ENCODE data around the gene FIBCD1.

Gene FIBCD1

DNA sequence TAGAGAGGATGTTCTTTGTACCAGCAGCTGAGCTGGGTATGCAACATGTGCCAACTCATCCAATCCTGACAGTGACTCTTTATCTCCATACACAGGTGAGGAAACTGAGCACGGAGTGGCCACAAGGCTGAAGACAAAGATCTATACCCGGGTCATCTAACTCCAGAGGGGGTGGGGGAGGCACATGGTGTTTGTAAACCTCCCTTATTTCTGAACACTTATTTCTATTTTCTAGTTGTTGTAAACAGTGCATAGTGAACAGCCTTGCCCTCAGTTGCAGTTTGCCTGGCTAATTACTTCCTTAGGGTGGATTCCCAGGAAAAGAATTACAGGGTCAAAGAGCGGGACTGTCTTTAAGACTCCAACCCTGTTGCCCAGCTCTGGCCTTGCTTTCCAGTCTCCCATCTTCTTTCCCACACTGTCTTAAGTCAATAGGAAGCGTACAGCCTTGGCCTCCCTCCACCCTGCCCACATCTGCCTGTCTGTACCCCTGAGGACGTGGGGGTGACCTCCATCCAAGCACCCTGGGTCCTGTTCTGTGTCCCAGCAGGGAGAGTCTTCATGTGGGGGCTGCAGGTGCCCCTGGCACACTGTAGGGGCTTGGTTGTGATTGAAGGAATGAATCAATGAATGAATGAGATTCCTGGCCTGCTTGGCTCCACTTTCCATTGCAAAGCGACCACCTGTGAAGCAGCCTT, 13.2 kb upstream of the FIBCD1 start:
- peaks cover 4% of the 10 kb centered on the region; the same call in 1 of the 2 replicates for H3K4me1 ChIP-seq (ENCODE audit: control insufficient read depth, insufficient read depth, low read length)
- H3K27ac ChIP-seq (ENCODE audit: low read depth, low read length) = no peak overlapping the region
- no peak overlapping the region for H3K4me3 ChIP-seq (ENCODE audit: low read depth, low read length)
- no peaks in the 10 kb centered on the region for H3K36me3 ChIP-seq (ENCODE audit: control insufficient read depth, insufficient read depth, low read length)
- H3K9ac ChIP-seq (ENCODE audit: low read length) = no peak overlapping the region
- peaks cover 7% of the 10 kb centered on the region for H3K9me3 ChIP-seq (ENCODE audit: control insufficient read depth, insufficient read depth, low read depth, low read length)
- peaks cover 14% of the 10 kb centered on the region; the same call in 1 of the 2 replicates for H3K27me3 ChIP-seq (ENCODE audit: control insufficient read depth, insufficient read depth, low read length)

DNA sequence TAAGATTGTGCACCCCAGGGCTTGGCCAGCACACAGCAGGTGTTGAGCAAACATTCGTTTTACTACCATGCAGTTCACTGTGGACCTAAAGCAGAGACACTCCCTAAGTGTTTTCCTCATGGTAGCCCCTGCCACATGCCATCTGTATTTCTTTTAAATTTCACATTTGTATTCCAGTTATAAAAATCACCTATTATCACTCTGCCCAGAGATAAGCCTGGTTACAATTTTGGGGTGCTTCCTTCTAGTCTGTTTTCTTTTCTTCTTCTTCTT, 10.9 kb upstream of the FIBCD1 start:
- no peak overlapping the region for H3K9ac ChIP-seq (ENCODE audit: low read length)
- H3K27ac ChIP-seq (ENCODE audit: low read depth, low read length) = no peak overlapping the region
- peaks cover 15% of the 10 kb centered on the region; the same call in 1 of the 2 replicates for H3K27me3 ChIP-seq (ENCODE audit: control insufficient read depth, insufficient read depth, low read length)
- H3K4me3 ChIP-seq (ENCODE audit: low read depth, low read length) = no peak overlapping the region
- H3K9me3 ChIP-seq (ENCODE audit: control insufficient read depth, insufficient read depth, low read depth, low read length) = peaks cover 7% of the 10 kb centered on the region
- no peaks in the 10 kb centered on the region for H3K36me3 ChIP-seq (ENCODE audit: control insufficient read depth, insufficient read depth, low read length)
- H3K4me1 ChIP-seq (ENCODE audit: control insufficient read depth, insufficient read depth, low read length) = no peaks in the 10 kb centered on the region

- H3K9ac ChIP-seq (ENCODE audit: low read length) = no peak overlapping the region
Measured at GRCh38 chr9:130949188-130950038, 10.4 kb upstream of the FIBCD1 start.

GRCh38 chr9:130948266-130948665, 9.2 kb upstream of the FIBCD1 start:
- peaks cover 19% of the 10 kb centered on the region; the same call in 1 of the 2 replicates for H3K27me3 ChIP-seq (ENCODE audit: control insufficient read depth, insufficient read depth, low read length)
- no peak overlapping the region for H3K9ac ChIP-seq (ENCODE audit: low read length)
- H3K4me1 ChIP-seq (ENCODE audit: control insufficient read depth, insufficient read depth, low read length) = no peaks in the 10 kb centered on the region
- H3K9me3 ChIP-seq (ENCODE audit: control insufficient read depth, insufficient read depth, low read depth, low read length) = peaks cover 7% of the 10 kb centered on the region
- H3K36me3 ChIP-seq (ENCODE audit: control insufficient read depth, insufficient read depth, low read length) = no peaks in the 10 kb centered on the region
- no peak overlapping the region for H3K27ac ChIP-seq (ENCODE audit: low read depth, low read length)
- no peak overlapping the region for H3K4me3 ChIP-seq (ENCODE audit: low read depth, low read length)

More at GRCh38 chr9:130949188-130950038, 10.4 kb upstream of the FIBCD1 start:
- H3K9me3 ChIP-seq (ENCODE audit: control insufficient read depth, insufficient read depth, low read depth, low read length) = peaks cover 7% of the 10 kb centered on the region
- no peak overlapping the region for H3K27ac ChIP-seq (ENCODE audit: low read depth, low read length)
- H3K36me3 ChIP-seq (ENCODE audit: control insufficient read depth, insufficient read depth, low read length) = no peaks in the 10 kb centered on the region
- no peak overlapping the region for H3K4me3 ChIP-seq (ENCODE audit: low read depth, low read length)
- H3K27me3 ChIP-seq (ENCODE audit: control insufficient read depth, insufficient read depth, low read length) = peaks cover 15% of the 10 kb centered on the region; the same call in 1 of the 2 replicates
- no peaks in the 10 kb centered on the region for H3K4me1 ChIP-seq (ENCODE audit: control insufficient read depth, insufficient read depth, low read length)

GRCh38 chr9:130947618-130948140, 8.6 kb upstream of the FIBCD1 start:
- H3K4me1 ChIP-seq (ENCODE audit: control insufficient read depth, insufficient read depth, low read length) = no peaks in the 10 kb centered on the region
- H3K9me3 ChIP-seq (ENCODE audit: control insufficient read depth, insufficient read depth, low read depth, low read length) = peaks cover 7% of the 10 kb centered on the region
- peaks cover 20% of the 10 kb centered on the region for H3K27me3 ChIP-seq (ENCODE audit: control insufficient read depth, insufficient read depth, low read length)
- no peaks in the 10 kb centered on the region for H3K36me3 ChIP-seq (ENCODE audit: control insufficient read depth, insufficient read depth, low read length)
- no peak overlapping the region for H3K9ac ChIP-seq (ENCODE audit: low read length)
- H3K4me3 ChIP-seq (ENCODE audit: low read depth, low read length) = no peak overlapping the region
- H3K27ac ChIP-seq (ENCODE audit: low read depth, low read length) = no peak overlapping the region

DNA sequence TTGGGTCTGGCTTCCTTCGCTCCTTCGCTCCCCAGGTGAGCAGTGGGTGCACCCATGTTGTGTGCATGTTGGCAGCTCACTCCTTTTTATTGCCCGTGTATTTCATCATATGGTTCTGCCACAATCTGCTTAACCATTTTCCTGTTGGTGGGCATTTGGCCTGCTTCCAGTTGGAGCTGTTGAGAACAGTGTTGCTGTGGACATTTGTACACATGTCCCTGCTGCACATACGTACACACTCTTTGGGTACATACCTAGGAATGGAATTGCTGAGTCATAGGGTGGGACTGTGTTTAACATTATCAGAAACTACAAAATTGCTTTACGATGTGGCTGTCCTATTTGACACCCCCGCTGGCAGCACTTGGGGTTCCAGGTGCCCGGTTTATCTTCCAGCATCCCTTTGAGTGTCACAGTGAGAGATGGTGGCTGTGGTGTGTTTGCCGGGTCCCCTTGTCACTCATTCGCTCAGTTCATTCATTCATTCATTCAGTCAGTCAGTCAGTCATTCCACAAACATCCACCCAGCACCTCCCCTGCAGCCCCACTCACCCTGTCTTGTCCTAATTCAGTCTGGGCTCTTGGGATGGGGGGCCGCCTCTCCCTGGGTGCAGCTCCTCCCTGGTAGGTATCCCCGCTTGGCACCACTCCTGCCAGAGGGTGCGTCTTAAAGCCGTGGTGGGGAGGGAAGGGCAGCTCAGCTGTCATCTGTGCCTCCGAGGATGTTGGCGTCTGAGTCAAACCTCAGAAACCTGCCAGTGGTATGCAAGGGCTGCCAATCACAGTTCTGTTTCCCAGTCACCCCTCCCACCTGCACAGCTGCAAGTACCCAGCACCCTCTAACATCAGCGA, 7.9 kb upstream of the FIBCD1 start:
- H3K4me3 ChIP-seq (ENCODE audit: low read depth, low read length) = no peak overlapping the region
- peaks cover 26% of the 10 kb centered on the region for H3K27me3 ChIP-seq (ENCODE audit: control insufficient read depth, insufficient read depth, low read length)
- H3K9me3 ChIP-seq (ENCODE audit: control insufficient read depth, insufficient read depth, low read depth, low read length) = peaks cover 7% of the 10 kb centered on the region
- H3K9ac ChIP-seq (ENCODE audit: low read length) = no peak overlapping the region
- no peaks in the 10 kb centered on the region for H3K36me3 ChIP-seq (ENCODE audit: control insufficient read depth, insufficient read depth, low read length)
- no peak overlapping the region for H3K27ac ChIP-seq (ENCODE audit: low read depth, low read length)
- H3K4me1 ChIP-seq (ENCODE audit: control insufficient read depth, insufficient read depth, low read length) = no peaks in the 10 kb centered on the region

DNA sequence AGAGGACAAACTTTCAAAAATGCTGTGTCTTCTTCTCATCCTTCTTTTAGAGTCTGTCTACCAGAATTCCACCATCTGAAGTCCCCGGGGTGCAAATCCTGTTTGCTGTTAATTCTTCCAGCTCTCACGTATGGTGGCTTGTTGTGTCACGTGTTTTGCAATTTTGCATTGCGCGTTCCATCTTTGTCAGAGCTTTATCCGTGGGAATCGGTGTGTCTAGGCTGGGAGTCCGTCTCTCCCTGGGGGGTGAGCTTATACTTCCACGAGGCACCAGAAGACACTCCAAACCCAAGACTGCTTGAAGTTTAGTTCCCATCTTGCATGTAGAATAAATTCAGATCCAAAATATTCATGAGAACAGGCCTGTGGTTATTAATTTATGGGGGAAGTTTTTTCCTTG, 6.1 kb upstream of the FIBCD1 start:
- Histone ChIP-seq H3K27ac (ENCODE audit: low read depth, low read length) (no peak overlapping the region), H3K4me3 (ENCODE audit: low read depth, low read length) (no peak overlapping the region), H3K36me3 (ENCODE audit: control insufficient read depth, insufficient read depth, low read length) (no peaks in the 10 kb centered on the region), H3K27me3 (ENCODE audit: control insufficient read depth, insufficient read depth, low read length) (peaks cover 44% of the 10 kb centered on the region), H3K9me3 (ENCODE audit: control insufficient read depth, insufficient read depth, low read depth, low read length) (peaks cover 7% of the 10 kb centered on the region), H3K9ac (ENCODE audit: low read length) (no peak overlapping the region), H3K4me1 (ENCODE audit: control insufficient read depth, insufficient read depth, low read length) (0 out of 2 replicates have a peak, but pooled peaks cover 6% of the 10 kb centered on the region)

- H3K4me1 ChIP-seq (ENCODE audit: control insufficient read depth, insufficient read depth, low read length) = 0 out of 2 replicates have a peak, but pooled peaks cover 6% of the 10 kb centered on the region
- no peak overlapping the region for H3K9ac ChIP-seq (ENCODE audit: low read length)
- no peaks in the 10 kb centered on the region for H3K36me3 ChIP-seq (ENCODE audit: control insufficient read depth, insufficient read depth, low read length)
- peaks cover 3% of the 10 kb centered on the region for H3K9me3 ChIP-seq (ENCODE audit: control insufficient read depth, insufficient read depth, low read depth, low read length)
- H3K4me3 ChIP-seq (ENCODE audit: low read depth, low read length) = no peak overlapping the region
- H3K27me3 ChIP-seq (ENCODE audit: control insufficient read depth, insufficient read depth, low read length) = peaks cover 45% of the 10 kb centered on the region
- H3K27ac ChIP-seq (ENCODE audit: low read depth, low read length) = no peak overlapping the region
Measured at GRCh38 chr9:130944510-130945058, 5.5 kb upstream of the FIBCD1 start.

DNA sequence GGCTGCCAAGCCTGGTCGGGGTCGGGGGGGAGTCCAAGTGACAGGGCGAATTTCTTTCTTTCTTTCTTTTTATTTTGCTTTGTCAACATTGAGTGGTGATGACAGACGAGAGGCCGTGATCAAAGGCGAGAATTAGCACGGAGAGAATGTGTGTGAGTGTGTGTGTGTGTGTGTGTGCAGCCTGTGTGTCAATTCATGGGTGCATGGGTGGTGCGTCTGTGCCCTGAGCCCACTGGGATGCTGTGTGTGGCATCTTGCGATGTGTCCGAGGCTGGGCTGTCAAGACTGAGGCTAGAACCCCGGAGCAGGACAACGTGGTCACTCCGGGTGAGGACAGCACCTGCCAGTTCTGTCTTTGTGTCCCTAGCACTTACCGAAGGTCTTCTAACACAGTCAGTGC, 4.7 kb upstream of the FIBCD1 start:
- no peak overlapping the region for H3K27ac ChIP-seq (ENCODE audit: low read depth, low read length)
- H3K9ac ChIP-seq (ENCODE audit: low read length) = no peak overlapping the region
- no peak overlapping the region for H3K4me3 ChIP-seq (ENCODE audit: low read depth, low read length)
- peaks cover 50% of the 10 kb centered on the region for H3K27me3 ChIP-seq (ENCODE audit: control insufficient read depth, insufficient read depth, low read length)
- no peaks in the 10 kb centered on the region for H3K36me3 ChIP-seq (ENCODE audit: control insufficient read depth, insufficient read depth, low read length)
- 0 out of 2 replicates have a peak, but pooled peaks cover 6% of the 10 kb centered on the region for H3K4me1 ChIP-seq (ENCODE audit: control insufficient read depth, insufficient read depth, low read length)
- H3K9me3 ChIP-seq (ENCODE audit: control insufficient read depth, insufficient read depth, low read depth, low read length) = no peaks in the 10 kb centered on the region

DNA sequence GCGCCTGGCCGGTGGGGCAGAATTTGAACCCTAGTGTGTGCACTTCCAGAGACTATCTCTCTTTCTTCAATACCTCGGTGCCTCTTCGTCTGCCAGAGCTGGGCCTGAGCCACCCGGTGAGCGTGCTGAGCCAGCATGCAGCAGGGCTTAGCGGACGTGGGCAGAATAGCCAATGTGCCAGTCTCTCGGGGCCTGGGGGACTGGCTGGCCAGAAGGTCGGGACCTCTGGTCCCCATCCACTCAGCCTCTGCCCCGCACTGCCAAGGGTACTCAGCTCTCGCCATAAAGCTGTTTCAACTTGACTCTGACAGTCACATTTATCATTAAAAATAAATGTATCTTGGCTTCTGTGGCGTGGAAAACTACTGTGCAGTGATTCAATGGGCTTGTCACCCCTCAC, 4.2 kb upstream of the FIBCD1 start:
- H3K27me3 ChIP-seq (ENCODE audit: control insufficient read depth, insufficient read depth, low read length) = peaks cover 54% of the 10 kb centered on the region
- no peak overlapping the region for H3K4me3 ChIP-seq (ENCODE audit: low read depth, low read length)
- H3K36me3 ChIP-seq (ENCODE audit: control insufficient read depth, insufficient read depth, low read length) = no peaks in the 10 kb centered on the region
- H3K27ac ChIP-seq (ENCODE audit: low read depth, low read length) = no peak overlapping the region
- H3K4me1 ChIP-seq (ENCODE audit: control insufficient read depth, insufficient read depth, low read length) = 0 out of 2 replicates have a peak, but pooled peaks cover 6% of the 10 kb centered on the region
- no peak overlapping the region for H3K9ac ChIP-seq (ENCODE audit: low read length)
- no peaks in the 10 kb centered on the region for H3K9me3 ChIP-seq (ENCODE audit: control insufficient read depth, insufficient read depth, low read depth, low read length)

All from HUES6 (cell line).